ENCODE data around the gene ATP2A2. TPM values are rescaled to one million over a fixed set of nuclear protein-coding genes. Genes with fewer than 3 reads are reported as not detected.

Gene ATP2A2
- total and polyA plus RNA-seq, 2 of the 8 experiments (the other 6 are each of a cell fraction or from before 2014, with no cell fraction given): 86.1 to 271 TPM

GRCh38 chr12:110234755-110235154 lies 46.3 kb upstream of the ATP2A2 start:
- Histone ChIP-seq H3K4me3 (ENCODE audit: extremely low read depth in 1 of 4, insufficient read depth in 2 of 4, low read depth in 3 of 4, low read length in 4 of 4) (no peak overlapping the region), H2BK20ac (ENCODE audit: low read length) (no peak overlapping the region), H2BK15ac (ENCODE audit: low read length) (no peak overlapping the region), H3K4me1 (replicated peaks in 1 of 4; ENCODE audit: control insufficient read depth in 3 of 4, insufficient read depth in 4 of 4, low read length in 3 of 4) (no peaks in the 10 kb centered on the region), H2AK5ac (ENCODE audit: low read depth, low read length) (no peak overlapping the region), H3K14ac (ENCODE audit: insufficient read length) (no peak overlapping the region), H3K79me2 (ENCODE audit: control insufficient read depth in 1 of 2, insufficient read depth in 2 of 2, low read length in 2 of 2) (no peaks in the 10 kb centered on the region), H3K9me3 (ENCODE audit: insufficient read depth in 2 of 2, low read depth in 1 of 2, low read length in 1 of 2) (no peaks in the 10 kb centered on the region), H2AFZ (ENCODE audit: low read length) (no peak overlapping the region), H3K27ac (ENCODE audit: low read depth, low read length) (no peak overlapping the region), H2BK5ac (ENCODE audit: low read depth, low read length) (no peak overlapping the region), H3K9ac (replicated peaks in 1 of 4; ENCODE audit: extremely low read depth in 1 of 4, low read depth in 3 of 4, low read length in 3 of 4) (no peak overlapping the region), H2BK12ac (ENCODE audit: low read depth, low read length) (no peak overlapping the region), H3K23ac (ENCODE audit: insufficient read length) (no peak overlapping the region), H2BK120ac (replicated peaks; ENCODE audit: low read depth, low read length) (no peak overlapping the region), H3K4me2 (ENCODE audit: insufficient read depth in 1 of 2, low read depth in 2 of 2, low read length in 2 of 2) (no peak overlapping the region), H4K8ac (ENCODE audit: extremely low read depth, insufficient read depth, low read length) (no peak overlapping the region), H4K91ac (replicated peaks; ENCODE audit: insufficient read length, low read length) (no peak overlapping the region), H4K5ac (ENCODE audit: insufficient read length, low read depth, low read length) (no peak overlapping the region), H3K36me3 (ENCODE audit: control insufficient read depth in 2 of 4, insufficient read depth in 4 of 4, low read length in 3 of 4) (no peaks in the 10 kb centered on the region), H3K4ac (replicated peaks; ENCODE audit: insufficient read length, low read depth, low read length) (no peak overlapping the region), H3K56ac (replicated peaks; ENCODE audit: insufficient read length, low read depth, low read length) (no peak overlapping the region), H3K18ac (ENCODE audit: extremely low read depth, low read length) (no peak overlapping the region), H3K27me3 (replicated peaks in 1 of 4; ENCODE audit: control insufficient read depth in 3 of 4, extremely low read depth in 1 of 4, insufficient read depth in 3 of 4, low read length in 3 of 4) (no peaks in the 10 kb centered on the region), H3K23me2 (ENCODE audit: low read depth, low read length) (no peaks in the 10 kb centered on the region), H3K79me1 (ENCODE audit: low read depth, low read length) (no peaks in the 10 kb centered on the region), H4K20me1 (replicated peaks in 1 of 2; ENCODE audit: control insufficient read depth in 1 of 2, insufficient read depth in 2 of 2, low read length in 2 of 2) (no peaks in the 10 kb centered on the region)
- WGBS, 2 experiments (ENCODE audit: extremely low coverage in 1 of 2, insufficient coverage in 1 of 2, insufficient read length in 1 of 2, insufficient replicate concordance in 2 of 2, low coverage in 1 of 2, low lambda C conversion rate in 2 of 2, missing lambda C conversion rate in 1 of 2): 81% methylated on average over 3 of the region's 3 CpGs; no CpG with 5 or more reads in 1 of the 2 experiments
- POLR2A ChIA-PET (ENCODE audit: partially characterized antibody): no interaction called here
- FAIRE-seq (no peak), DNase-seq (ENCODE audit: low read depth in 1 of 2, low spot score in 2 of 2) (no peak)
- CTCF ChIA-PET (ENCODE audit: partially characterized antibody): no interaction called here
- TF ChIP-seq SIRT6 (IDR thresholded peaks at IDR 0.05; ENCODE audit: low read length) (no peak), POLR2AphosphoS5 (IDR thresholded peaks at IDR 0.05; ENCODE audit: low read depth, low read length) (no peak), CBX5 (IDR thresholded peaks at IDR 0.05; ENCODE audit: low read depth, low read length) (no peak), ATF2 (IDR thresholded peaks at IDR 0.05; ENCODE audit: low read length) (no peak), E2F6 (IDR thresholded peaks at IDR 0.05) (no peak), RAD21 (IDR thresholded peaks at IDR 0.05 in 1 of 2, conservative IDR thresholded peaks at IDR 0.05 in 1 of 2; ENCODE audit: low read depth in 2 of 2, low read length in 2 of 2) (no peak), CHD2 (IDR thresholded peaks at IDR 0.05; ENCODE audit: low read length) (no peak), NRF1 (IDR thresholded peaks at IDR 0.05; ENCODE audit: low read depth, low read length) (no peak), ATF3 (IDR thresholded peaks at IDR 0.05; ENCODE audit: insufficient read depth, low read depth, low read length) (no peak), MAFK (IDR thresholded peaks at IDR 0.05; ENCODE audit: low read depth, low read length) (no peak), MAX (IDR thresholded peaks at IDR 0.05) (no peak), RXRA (IDR thresholded peaks at IDR 0.05; ENCODE audit: insufficient read depth, low read depth, low read length) (no peak)
